ENCODE results near the gene DVL3.

GRCh38 chr3:184177767-184178306 is 22.7 kb downstream of the DVL3 start:
- TF ChIP-seq PBX3 (IDR thresholded peaks at IDR 0.05) (no peak), RARB (CRISPR knock-in tag; IDR thresholded peaks at IDR 0.05) (no peak), CTCF (IDR thresholded peaks at IDR 0.05) (no peak), CEBPB (IDR thresholded peaks at IDR 0.05) (no peak), BCL3 (IDR thresholded peaks at IDR 0.05) (no peak)

Measured in A549 (cell line).